OCI-M2 (cell line): ENCODE data around the gene ATP8A1.
A peak's percentile ranks its signal among the peaks of the same experiment; 100 is the strongest.
"Not testable (repeated sequence)": the region's sequence is repeated elsewhere in the genome, so short reads cannot be mapped to it uniquely, and the experiment has no call there.

ENCODE experiments used
- DNase-seq: peaks from one replicate; lab custom pipeline; 2025; ENCODE audit not compliant: unreplicated experiment; lab: John Stamatoyannopoulos, UW

The ATP8A1 gene

DNA sequence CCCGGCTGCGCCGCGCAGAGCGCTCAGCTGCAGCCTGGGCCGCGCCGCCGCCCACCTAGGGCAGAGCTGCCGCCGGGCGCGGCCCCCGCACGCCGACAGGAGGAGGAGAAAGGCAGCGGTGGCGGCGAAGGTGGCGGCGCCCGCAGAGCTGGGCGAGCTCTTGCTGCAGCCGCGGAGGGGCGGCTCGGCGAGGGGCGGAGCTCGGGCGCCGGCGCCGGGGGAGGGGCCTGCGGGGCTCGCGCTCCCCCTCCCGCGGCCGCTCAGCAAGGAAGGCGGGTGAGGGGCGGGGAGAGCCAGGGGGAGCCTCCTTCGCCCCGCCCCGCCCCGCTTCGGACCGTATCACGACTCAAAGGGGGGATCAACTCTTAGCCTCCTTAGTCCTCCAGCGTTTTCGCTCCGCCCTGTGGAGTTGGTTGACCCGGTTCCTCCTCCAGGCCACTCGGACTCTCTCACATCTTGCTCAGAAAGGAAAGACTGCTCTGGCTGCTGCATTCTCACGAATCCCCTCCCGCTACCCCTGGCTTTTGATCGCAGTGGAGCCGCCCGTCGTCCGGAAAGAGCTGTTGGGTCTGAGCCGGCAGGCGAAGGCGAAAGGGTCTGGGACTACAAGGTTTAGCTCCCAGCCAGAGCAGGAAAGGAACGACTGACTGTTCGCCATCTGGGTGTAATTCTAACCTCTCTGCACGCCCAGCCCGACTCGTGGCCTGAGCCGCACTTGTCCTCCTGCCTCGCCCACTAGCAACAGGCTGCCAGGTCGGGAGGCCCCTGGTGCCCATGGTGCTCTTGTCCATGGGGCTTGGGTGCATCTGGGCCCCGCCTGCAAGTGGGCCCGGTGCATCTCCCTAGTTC lies at the start of gene ATP8A1:
ATP8A1 (minus strand) TSS at position 162 of the 849 bp plus-strand sequence. CDS start 232 bp downstream, outside the sequence.
- peak; percentile 62 for DNase-seq

DNA sequence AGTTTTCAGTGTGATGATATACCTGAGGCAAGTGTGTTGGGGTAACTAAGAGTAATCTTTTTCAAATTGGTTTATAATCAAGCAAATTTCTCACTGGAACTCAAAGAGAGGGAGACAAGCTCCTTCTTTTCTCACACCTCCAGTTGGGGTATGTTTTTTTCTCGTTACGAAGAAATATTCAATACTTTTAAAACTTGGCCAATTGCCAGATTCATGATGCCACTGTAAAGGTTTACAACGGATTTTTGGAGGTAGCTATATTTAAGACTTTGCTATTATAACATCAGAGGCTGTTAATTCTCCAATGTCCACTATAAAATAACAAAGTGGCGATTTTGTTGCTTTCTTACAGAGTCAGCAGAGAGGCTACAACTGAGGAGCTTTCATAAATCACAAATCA lies 49.2 kb upstream of the ATP8A1 start:
- no peak for DNase-seq

DNA sequence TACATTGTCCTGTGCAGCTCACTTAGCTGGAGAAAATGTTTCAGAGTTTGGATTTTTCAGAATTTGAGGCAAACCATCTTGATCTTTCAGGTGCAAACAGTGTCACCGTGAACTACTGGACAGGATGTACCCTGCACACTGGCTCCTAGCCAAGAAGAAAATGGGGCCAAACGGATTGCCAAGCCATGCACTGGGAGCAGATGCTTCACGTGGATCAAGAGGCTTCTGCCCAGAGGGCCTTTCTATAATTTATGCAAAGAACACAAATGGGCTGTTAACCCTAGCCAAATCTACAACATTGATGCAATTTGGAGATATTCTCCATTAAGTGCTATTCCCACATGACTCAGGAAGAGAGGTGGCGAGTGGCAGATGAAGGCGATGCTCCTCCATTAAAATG lies 46.9 kb upstream of the ATP8A1 start:
- DNase-seq, result no peak

DNA sequence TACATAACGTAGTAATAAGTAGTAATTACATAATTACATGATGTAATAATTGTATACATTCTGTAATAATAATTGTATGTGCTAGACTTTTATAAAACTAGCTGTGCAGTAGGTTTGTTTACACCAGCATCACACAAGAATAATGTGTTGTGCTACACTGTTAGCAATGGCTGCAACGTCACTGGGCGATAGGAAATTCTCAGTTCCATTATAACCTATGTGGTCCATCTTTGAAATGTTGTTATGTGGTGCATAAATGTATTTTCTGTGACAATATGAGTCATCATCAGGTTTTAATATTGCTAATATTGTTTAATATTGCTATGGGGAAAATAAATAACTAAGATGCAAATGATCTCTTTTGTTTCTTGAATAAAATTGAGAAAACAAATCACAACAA lies 46.0 kb upstream of the ATP8A1 start:
- no peak for DNase-seq

DNA sequence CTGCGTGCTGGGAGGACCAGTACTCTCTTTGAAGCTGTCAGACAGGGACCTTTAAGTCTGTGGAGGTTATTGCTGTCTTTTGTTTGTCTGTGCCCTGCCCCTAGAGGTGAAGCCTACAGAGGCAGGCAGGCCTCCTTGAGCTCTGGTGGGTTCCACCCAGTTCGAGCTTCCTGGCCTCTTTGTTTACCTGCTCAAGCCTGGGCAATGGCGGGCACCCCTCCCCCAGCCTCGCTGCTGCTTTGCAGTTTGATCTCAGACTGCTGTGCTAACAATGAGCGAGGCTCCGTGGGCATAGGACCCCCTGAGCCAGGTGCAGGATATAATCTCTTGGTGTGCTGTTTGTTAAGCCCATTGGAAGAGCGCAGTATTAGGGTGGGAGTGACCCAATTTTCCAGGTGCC lies 44.9 kb upstream of the ATP8A1 start:
- DNase-seq, result not testable (repeated sequence)

DNA sequence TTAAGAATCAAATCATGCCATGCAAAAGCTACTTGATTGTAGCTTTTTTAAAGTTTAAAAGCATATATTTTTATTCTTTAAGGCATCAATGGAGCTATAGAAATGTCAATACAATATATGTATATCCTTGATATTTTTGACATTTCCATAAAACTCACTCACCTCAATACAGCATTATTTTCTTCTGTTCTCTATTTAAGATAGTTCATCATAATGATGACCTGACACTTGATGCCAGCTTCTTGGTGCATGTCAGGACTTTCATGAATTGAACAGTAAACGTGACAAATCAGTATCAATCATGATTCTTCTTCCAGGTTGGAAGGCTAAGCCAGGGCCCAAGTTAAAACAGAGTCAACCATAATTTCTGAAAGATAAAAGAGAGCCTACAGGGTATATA lies 33.6 kb upstream of the ATP8A1 start:
- no peak for DNase-seq

DNA sequence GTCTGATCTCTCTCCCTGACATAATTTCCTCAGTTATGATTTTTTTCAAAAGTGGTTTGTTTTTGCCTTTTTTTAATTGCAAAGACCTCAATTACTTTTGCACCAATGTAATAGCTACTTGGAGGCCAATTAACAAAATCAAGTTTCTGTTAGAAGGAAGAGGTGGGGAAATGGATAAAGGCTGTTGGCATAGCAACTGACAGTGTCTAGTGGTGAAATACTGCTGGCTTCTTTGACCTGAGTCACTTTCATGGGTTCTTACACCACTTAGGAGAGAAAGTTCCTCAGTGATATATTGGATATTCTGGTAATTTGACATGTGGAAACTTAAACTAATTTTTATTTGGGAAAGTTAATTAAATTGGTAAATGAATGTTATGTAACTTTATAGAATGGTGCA lies 26.5 kb upstream of the ATP8A1 start:
- DNase-seq, result no peak

DNA sequence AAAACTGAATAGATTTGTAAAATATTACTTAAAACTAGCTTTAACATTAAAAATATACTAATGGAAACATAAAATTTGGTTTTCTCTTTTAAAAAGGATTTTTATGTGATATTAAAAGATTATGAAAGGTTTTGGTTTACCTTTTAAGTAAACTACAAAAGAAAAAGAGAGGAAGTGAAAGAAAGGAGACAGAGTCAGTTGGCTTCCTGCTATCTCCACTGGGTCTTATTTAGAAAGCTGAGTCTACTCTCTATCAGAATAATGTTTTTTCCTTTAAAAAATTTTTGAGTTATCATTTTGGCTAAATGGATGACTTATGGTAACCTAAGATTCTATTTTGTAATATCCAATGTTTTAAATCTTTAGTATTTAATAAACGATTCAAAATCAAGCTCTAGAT lies 21.6 kb upstream of the ATP8A1 start:
- no peak for DNase-seq

DNA sequence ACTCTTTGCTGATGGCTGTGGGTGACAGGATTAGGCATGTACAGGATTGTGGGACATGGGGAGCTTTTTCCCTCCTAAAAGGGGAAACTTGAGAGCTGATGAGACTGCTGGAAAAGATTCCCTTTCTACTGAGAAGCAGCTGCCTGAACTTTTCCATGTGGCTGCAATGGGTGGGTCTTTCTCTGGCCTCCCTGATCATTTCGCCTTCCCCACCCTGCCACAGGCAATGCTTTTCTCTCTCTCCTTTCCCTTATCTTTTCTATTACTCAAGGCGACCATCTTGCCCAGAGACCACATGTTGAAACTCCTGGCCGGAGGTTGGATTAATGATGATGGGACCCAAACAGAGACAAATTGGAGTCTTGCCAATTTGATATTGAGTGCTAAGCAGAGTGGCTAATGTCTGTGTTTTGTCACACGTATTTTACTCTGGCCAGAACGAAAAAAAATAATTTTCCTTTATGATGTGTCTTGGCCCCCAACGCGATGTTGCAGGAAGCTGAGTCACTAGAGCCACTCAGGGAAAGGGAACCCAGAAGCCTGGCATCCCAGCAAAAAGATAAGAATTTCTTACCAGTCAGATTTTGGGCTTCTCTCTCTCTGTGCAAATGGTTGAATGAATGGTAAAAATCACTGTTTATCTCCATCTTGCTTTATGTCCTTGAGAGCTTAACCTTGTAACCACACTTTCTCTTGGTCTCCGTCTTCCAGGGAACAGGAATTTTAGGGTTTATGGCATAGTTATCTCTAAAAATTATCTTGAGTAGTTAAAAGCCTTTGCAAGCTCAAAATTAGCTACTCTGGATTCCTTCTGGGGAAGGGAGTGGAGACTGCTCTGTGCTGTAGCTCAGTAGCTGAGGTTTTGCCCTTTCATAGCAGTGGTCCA lies 19.4 kb upstream of the ATP8A1 start:
- no peak for DNase-seq

DNA sequence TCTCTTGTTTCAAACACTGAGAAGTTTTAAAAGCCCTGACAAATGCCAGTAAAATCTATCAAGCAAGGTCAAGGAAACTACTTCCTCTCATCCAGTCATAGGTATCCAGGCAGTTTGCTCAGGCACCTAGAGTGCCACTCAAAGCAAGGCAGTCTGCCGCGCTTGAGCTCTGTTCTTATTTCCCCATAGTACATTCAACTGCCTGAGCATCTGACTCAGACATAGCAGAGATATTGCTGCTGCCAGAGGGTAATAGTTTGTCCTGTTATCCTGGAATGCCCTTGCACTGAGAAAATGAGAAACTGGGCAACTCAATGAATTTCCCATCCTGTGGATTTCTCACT lies 16.1 kb upstream of the ATP8A1 start:
- no peak for DNase-seq

DNA sequence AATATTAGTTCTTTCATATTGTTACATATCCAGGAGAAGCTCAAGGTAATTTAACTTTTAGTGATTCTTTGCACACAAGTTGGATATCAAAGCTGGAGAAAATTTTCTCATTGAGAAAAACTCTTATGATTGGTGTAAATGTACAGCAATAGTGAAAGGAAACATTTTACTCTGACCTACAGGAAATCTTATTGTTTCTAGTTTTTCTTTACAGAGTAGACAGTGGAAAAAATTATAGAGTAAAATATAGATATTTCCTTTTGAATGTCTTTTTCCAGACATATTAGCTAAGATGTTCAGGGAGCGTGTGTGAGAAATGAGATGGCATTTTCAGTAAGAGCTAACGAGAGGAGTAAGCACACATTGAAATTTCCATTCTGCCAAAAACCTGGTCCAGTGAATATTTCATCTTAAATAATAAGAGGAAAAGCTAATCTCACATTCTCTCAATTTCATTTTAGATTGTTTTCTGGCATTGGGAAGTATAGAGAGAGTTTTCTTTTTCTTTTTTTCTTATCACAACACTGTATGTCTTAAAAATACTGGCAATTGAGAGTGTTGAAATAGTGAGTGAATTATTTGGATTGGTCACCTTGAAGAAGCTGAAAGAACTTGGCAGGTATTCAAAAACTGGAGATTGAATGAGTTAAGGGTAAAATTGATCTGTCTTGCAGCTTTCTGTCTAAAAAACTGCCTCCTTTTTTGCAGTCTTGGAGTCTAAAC lies 15.6 kb upstream of the ATP8A1 start:
- no peak for DNase-seq

DNA sequence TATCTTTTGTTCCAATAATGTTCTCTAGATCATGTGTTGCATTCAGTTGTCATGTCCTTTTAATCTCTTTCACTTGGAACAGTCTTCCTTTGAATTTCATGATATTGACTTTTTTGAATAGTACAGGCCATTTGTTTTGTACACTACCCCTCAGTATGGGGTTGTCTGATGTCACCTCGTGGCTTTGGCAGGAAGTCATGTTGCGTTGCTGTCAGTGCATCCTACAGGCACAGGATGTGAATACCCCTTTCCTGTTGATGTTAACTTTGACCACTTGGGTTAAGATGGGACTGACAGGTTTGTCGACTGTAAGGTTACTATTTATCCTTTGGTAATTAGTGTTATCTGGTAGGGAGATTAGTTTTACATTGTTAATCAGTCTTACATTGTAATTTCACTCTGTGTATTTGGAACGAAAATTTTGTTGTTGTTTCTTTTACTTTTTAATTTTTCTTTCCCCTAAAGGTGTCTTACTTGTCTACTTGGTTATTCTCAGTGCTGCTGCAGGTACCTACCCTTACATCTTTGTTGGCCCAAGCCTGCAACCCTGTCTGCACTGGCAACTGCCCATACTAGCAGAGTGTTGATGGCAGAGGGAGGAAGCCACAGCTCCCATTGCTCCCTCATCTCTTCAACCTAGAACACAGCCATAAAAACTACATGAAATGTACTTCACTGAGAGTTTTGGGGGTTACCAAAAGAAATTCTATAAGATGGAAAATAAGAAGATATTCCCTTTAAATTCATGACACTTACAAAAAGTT lies 14.7 kb upstream of the ATP8A1 start:
- no peak for DNase-seq

DNA sequence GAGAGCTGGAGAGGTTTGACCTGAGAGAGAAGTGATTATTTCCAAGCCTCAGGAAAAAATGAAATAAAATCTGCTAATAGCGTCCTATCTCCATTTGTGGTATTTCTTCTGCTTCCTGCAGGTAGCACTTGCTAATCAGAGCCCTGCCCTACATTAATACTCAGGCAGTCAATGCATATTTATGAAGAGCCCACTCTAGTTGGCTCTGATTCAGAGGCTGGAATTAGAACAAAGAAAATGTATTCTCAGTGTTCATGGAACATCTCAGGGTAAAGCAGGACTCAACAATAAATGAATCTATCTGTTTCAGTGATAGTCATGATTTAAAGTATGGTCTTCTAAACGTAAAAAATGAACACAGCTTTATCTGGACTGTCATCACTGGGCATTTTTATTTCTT lies 1.4 kb upstream of the ATP8A1 start:
- DNase-seq, result no peak

DNA sequence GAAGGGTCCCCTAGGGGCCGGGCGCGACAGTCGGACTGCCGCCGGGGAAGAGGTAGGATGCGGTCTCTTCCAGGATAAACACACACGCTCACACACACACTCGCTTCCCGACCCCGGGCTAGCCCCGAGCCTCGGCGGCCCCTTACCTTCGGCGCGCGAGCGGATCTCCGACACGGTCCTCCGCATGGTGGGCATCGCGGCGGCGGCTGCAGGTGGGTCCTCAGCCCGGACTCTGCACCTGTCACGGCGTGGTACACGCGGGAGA lies 294 bp downstream of the ATP8A1 start:
- no peak for DNase-seq

DNA sequence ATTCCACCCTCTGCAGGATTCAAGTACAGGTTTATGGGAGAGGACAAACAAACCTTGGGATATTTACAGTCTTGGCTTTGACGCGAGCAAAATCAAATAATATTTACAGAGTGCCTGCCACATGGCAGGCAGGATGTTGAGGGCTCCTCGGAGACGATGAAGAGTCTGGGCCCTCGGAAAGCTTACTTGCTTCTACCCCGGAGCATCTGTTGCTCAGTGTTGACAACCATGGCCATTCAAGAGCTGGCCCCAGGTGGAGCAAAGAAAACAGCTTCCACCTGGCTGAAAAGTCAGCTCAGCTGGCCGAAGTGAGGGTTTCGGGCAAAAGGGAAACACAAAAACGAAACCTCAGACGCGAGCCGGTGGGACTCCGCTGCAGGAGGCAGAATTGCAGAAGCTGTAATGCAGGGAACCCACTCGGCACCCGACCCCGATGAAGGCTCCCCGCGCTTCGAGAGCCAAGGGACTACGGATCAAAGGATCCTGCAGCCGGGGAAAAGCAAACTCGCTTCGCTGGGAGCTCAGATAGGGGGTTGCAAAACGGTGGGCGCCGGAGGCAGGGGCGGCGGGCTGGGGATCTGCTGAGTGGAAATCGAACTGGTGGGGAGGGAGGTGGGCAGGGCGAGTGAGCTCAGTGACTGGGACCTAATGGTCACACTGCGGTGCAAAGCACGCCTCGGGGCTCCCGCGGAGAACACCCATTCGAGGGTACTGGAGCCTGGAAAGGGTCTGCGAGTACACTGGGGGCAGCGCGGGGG lies 805 bp downstream of the ATP8A1 start:
- no peak for DNase-seq

DNA sequence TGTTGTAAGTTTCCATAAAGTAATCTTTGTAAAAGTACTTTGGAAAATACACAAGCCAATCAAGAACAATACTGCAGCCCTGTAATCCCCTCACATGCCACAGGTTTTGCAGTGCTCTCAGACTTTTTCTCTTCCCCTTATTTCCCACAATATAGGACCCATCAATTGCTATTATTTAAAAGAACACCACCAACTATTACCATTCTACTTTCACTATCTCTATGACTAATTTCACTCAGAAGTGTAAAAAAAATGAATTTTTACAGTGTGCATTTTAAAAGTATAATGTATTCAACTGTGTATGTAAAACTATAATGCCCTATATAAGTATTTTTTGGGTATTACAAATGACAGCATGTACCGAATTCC lies 1.7 kb downstream of the ATP8A1 start:
- no peak for DNase-seq

DNA sequence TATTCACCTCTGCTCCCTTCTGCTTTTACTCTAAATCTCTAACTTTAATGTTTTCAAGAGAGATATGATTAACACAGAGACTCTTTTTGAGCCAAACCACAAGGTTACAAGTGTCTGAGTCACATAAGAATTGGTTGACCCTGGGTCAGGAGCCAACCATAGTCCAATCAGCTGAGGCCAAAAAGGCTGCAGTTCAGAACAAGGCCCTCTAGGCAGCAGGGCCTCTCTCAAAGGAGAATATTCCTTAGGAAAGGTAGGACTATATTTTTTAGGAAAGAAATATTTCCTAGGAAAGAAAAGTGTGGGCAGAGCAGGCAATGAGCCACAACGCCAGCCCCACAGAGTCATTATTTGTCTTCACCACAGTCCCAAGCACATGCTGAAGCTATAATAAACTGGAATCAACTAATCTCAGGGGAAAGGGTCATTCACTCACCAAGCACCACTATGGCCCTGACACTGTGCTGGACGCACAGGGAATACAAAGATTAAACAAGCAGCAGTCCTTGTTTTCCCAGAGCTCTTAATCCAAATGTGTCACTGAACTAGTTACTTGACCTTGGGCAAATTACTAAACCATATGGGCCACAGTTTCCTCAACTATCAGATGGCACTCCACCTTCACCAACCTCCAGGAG lies 2.2 kb downstream of the ATP8A1 start:
- DNase-seq, result no peak

DNA sequence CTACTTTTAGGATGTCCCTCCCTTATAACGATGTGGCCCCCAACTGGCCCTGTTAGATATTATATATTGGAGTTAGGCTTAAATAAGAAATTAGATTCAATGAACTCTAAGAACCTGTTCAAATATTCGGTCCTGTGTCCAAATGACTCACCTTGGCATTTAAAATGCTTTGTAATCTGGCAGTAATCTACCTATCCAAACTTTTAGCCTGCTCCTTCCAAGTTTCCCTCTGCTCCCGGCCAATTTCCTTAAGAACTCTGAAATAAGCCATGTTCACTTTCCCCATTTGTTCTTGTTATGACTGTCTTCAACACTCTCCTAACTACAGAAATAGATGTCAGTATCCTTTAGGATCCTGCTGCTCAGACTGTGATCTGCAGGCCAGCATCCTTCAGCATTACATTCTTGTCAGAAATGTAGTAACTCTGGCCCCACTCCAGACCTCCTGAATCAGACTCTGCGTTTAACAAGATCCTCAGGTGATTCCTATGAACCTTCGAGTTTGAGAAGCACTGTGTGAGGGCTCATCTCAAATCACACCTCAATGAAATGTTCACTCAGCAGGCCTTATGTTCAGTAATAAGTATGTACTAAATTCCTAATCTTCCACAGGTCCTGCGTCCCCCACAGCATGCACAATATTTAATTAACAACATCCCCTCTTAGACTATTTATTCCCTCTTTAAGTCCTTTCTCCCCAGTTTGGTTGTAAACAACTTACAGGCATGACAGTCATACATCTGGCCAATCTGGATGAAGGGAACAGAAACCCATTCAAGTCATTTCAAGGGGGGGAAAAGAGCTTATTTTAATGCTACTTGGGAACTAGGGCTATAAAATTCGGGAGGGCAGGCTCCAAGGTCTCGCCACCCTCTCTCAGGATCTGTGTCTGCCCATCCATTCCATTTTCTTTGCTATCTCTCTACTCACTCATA lies 3.0 kb downstream of the ATP8A1 start:
- DNase-seq, result no peak
